Thoracic aorta (tissue), 2 donors: ENCODE measurements around the gene KLF9. TPM values are rescaled to one million over a fixed set of nuclear protein-coding genes. Genes with fewer than 3 reads are reported as not detected.

Experiments used
- ATAC-seq: fragments of 150-250 bp; one replicate; pipeline ENCODE4 v1.8.0; 2017; ENCODE audit warnings: low read depth; ENCODE audit not compliant: insufficient number of reproducible peaks, low FRiP score
- DNase-seq: peaks from one replicate; pipeline ENCODE4 v3.0.0-alpha.2; 2020; ENCODE audit warnings: low spot score
- H3K27ac ChIP-seq, 2 donors: fragments of 200-600 bp; sonication (generic); 1 replicate in 1 of 2; 2 replicates in 1 of 2; pipeline ENCODE4 v1.5.1; 2016; ENCODE audit warnings: mild to moderate bottlenecking in 2 of 2, moderate library complexity in 2 of 2
- H3K27me3 ChIP-seq: fragments of 200-600 bp; sonication (generic); replicated peaks from 2 replicates; pipeline ENCODE4 v1.6.0; 2016; ENCODE audit warnings: mild to moderate bottlenecking; ENCODE audit not compliant: insufficient read depth
- H3K36me3 ChIP-seq: fragments of 200-600 bp; sonication (generic); one replicate; pipeline ENCODE4 v1.5.1; 2016
- H3K4me1 ChIP-seq, 2 donors: fragments of 200-600 bp; sonication (generic); 1 replicate in 1 of 2; 2 replicates in 1 of 2; pipeline versions ENCODE4 v1.5.1 to v1.6.0; 2016; ENCODE audit warnings: low read depth in 2 of 2, mild to moderate bottlenecking in 1 of 2; ENCODE audit not compliant: control insufficient read depth in 1 of 2
- H3K4me3 ChIP-seq: fragments of 200-600 bp; sonication (generic); 2 replicates; pipeline ENCODE4 v1.5.1; 2016; ENCODE audit warnings: mild to moderate bottlenecking
- H3K9me3 ChIP-seq: fragments of 200-600 bp; sonication (generic); 2 replicates; pipeline ENCODE4 v1.5.1; 2016
- total RNA-seq, 2 donors: library from RNA; depleted of rRNA; stranded (reverse); fragments of >200 nt; gene quantifications; one replicate each; pipeline versions ENCODE4 v1.1.0 to v1.2.3, GENCODE V29; 2016
- TF ChIP-seq, protein P1 (sequence below): fragments of 200-600 bp; sonication (generic); IDR thresholded peaks from one replicate; pipeline ENCODE4 v1.5.1; 2019; ENCODE audit warnings: antibody characterized with exemption

Gene KLF9
- total RNA-seq, 2 donors from 2014 or later, result 165 to 187 TPM

DNA sequence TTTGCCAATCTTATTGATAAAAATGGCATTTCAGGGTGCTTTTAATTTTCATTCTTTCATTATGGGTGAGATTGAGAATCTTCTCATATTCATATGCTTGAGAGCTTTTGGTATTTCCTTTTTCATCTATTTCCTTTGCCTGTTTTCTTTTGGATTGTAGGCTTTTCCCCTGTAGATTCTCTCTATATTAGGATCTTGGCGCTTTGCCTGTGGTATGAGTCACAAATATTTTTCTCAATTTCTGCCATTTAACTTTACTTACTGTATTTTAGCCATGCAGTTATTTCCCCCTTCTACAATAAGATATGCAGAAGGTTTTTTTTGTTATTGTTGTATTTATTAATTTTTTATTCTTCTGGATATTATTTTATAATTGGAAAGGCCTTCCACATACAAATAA lies 21.5 kb upstream of the KLF9 start:
- Histone ChIP-seq H3K9me3 (no peaks in the 10 kb centered on the region), H3K4me3 (no peak overlapping the region), H3K27ac (peak overlapping the region in 1 of 2 donors; percentile 59), H3K36me3 (no peaks in the 10 kb centered on the region), H3K27me3 (no peaks in the 10 kb centered on the region), H3K4me1 (peaks cover 44 to 53% of the 10 kb centered on the region in 2 donors)
- ATAC-seq, result no peak
- TF ChIP-seq, protein P1, sequence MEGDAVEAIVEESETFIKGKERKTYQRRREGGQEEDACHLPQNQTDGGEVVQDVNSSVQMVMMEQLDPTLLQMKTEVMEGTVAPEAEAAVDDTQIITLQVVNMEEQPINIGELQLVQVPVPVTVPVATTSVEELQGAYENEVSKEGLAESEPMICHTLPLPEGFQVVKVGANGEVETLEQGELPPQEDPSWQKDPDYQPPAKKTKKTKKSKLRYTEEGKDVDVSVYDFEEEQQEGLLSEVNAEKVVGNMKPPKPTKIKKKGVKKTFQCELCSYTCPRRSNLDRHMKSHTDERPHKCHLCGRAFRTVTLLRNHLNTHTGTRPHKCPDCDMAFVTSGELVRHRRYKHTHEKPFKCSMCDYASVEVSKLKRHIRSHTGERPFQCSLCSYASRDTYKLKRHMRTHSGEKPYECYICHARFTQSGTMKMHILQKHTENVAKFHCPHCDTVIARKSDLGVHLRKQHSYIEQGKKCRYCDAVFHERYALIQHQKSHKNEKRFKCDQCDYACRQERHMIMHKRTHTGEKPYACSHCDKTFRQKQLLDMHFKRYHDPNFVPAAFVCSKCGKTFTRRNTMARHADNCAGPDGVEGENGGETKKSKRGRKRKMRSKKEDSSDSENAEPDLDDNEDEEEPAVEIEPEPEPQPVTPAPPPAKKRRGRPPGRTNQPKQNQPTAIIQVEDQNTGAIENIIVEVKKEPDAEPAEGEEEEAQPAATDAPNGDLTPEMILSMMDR, result no peak
- no peak for DNase-seq

DNA sequence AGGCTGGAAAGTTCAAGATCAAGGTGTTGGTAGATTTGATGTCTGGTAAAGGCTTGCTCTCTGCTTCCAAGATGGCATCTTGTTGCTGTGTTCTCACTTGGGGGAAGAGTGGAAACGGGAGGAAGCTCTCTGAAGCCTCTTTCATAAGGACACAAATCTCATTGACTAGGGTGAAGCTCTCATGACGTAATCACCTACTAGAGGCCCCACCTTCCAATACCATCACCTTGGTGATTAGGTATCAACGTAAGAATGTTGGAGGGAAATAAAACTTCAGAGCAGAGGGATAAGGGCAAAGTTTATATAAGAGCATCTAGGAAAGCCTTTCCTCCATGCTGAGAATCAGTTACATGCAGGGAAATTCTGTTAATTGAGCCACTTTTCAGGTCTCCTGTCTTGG lies 15.4 kb upstream of the KLF9 start:
- DNase-seq, result no peak
- TF ChIP-seq, protein P1, result no peak
- no peak overlapping the region for H3K27ac ChIP-seq
- no peak overlapping the region for H3K4me3 ChIP-seq
- H3K9me3 ChIP-seq, result no peaks in the 10 kb centered on the region
- no peaks in the 10 kb centered on the region for H3K4me1 ChIP-seq
- no peaks in the 10 kb centered on the region for H3K36me3 ChIP-seq
- H3K27me3 ChIP-seq, result no peaks in the 10 kb centered on the region
- no peak for ATAC-seq

DNA sequence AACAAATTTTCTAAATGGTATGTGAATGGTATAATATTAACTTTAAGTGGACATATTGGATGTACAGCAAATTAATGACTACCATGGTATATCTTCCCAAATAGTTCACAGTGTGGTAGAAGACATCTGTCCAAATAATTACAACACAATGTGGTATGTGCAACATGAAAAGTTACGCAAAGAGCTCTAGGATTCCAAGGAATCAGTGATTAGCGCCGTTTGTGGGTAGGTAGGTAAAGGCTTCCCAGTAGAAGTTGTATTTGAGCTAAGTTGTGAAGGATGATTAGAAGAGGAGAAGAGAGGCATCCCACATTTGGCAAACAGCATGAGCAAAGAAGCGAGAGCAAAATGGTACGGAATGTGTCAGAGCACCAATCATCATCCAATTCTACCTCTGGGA lies 14.3 kb upstream of the KLF9 start:
- H3K4me1 ChIP-seq, result no peaks in the 10 kb centered on the region
- H3K27ac ChIP-seq, result no peak overlapping the region
- H3K36me3 ChIP-seq, result no peaks in the 10 kb centered on the region
- H3K4me3 ChIP-seq, result no peak overlapping the region
- no peak for DNase-seq
- TF ChIP-seq, protein P1, result no peak
- H3K9me3 ChIP-seq, result no peaks in the 10 kb centered on the region
- no peaks in the 10 kb centered on the region for H3K27me3 ChIP-seq
- ATAC-seq, result no peak

DNA sequence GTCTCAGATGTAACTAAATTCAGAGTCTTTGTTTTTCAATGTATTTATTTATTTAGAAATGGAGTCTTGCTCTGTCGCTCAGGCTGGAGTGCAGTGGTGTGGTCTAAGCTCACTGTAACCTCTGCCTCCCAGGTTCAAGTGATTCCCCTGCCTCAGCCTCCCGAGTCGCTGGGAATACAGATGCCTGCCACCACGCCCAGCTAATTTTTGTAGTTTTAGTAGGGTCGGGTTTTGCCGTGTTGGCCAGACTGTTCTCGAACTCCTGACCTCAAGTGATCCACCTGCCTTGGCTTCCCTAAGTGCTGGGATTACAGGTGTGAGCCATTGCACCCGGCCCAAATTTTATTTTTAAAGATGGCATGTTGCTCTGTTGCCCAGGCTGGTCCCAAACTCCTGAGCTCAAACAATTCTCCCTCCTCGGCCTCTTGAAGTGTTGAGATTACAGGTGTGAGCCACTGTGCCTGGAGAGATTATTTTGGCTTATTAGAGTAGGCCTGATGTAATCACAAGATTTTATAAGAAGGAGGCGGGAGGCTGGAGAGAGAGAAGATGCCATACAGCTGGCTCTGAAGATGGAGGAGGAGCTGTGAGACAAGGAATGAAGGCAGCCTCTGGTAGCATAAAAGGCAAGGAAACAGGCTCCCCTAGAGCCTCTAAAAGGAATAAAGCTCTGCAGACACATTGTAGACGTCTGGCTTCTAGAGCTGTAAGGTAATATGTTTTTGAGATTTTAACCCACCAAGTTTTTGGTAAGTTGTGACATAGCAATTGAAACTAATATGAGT lies 12.9 kb upstream of the KLF9 start:
- Histone ChIP-seq H3K27ac (no peak overlapping the region), H3K4me1 (peaks cover 0 to 8% of the 10 kb centered on the region in 2 donors), H3K36me3 (no peaks in the 10 kb centered on the region), H3K27me3 (no peaks in the 10 kb centered on the region), H3K9me3 (no peaks in the 10 kb centered on the region), H3K4me3 (no peak overlapping the region)
- ATAC-seq (no peak), DNase-seq (no peak)
- TF ChIP-seq, protein P1, result no peak

DNA sequence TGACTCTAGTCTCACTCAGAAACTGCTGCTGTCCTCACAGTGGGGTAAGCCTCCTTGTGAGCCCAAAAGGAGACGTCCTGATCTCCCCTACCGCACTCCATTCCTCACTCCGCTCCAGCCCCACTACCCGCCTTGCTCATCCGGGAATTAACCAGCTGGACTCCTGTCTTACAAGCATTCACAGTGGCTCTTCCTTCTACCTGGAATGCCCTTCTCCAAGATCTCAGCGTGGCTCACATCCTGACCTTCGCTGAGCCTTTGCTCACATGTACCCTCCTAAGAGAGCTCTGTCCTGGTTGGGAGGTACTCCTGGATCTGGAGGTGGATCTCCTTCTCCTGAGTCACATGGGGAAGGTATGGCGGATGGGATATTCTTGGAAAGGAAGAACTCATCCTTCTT lies 10.7 kb upstream of the KLF9 start:
- Histone ChIP-seq H3K4me3 (no peak overlapping the region), H3K36me3 (no peaks in the 10 kb centered on the region), H3K4me1 (peaks cover 14 to 24% of the 10 kb centered on the region in 2 donors), H3K9me3 (no peaks in the 10 kb centered on the region), H3K27ac (no peak overlapping the region), H3K27me3 (no peaks in the 10 kb centered on the region)
- ATAC-seq (no peak), DNase-seq (no peak)
- TF ChIP-seq, protein P1, result no peak
